ENCODE results near the gene TMC6. TPM values are rescaled to one million over a fixed set of nuclear protein-coding genes. Genes with fewer than 3 reads are reported as not detected.

The TMC6 gene
- total RNA-seq, 1 donor from 2014 or later = 265 TPM

DNA sequence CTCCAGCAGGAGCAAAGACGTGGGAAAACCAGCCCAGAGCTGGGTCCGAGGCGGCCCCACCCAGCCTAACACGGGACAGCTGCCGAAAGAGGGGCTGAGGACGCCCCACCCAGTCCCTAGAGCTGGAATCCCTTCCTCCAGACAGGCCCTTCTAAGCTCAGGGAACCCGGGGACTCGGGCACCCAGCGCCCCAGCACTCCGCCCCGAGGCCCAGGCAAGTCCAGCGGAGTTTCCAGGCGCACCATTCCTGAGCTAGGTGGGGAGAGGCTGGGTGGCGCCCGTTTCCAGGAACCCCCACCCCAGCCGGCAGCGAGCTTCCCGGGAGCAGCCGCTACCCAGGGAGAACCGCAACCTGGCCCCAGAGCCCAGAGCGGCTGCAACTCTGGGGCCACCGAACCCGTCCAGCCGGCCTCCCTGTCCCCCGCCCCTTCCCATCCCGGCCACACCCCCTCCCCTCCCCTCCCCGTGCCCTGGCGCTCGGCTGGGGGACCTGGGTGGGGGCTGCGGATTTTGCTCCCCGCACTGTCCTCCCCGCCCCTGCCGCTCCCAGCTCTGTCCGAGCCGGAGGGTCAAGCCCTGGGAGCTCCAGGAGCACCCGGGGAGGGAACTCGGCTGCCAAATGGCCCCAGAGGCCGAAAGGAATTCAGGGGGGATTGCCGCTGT is 536 bp downstream of the TMC6 start:
- Mint-ChIP-seq H3K36me3 (ENCODE audit: low read depth) (peaks cover 22% of the 10 kb centered on the region), H3K9me3 (no peaks in the 10 kb centered on the region), H3K4me1 (ENCODE audit: low read depth) (peaks cover 44% of the 10 kb centered on the region), H3K27ac (peak overlapping the region; percentile 87), H3K27me3 (ENCODE audit: insufficient read depth) (no peaks in the 10 kb centered on the region), H3K4me3 (peak overlapping the region; percentile 90)
- no peak for DNase-seq (ENCODE audit: low spot score)
- intact Hi-C loops (cut with micrococcal nuclease) = loop anchor here (1.0 to 2.0 kb wide), 2 partner anchors 40 to 1391 kb away; partner anchors contain the start of genes SRSF2 and SYNGR2

GRCh38 chr17:78127239-78127887 is 1.2 kb downstream of the TMC6 start:
- peak overlapping the region; percentile 87 for H3K27ac Mint-ChIP-seq
- peaks cover 48% of the 10 kb centered on the region for H3K4me1 Mint-ChIP-seq (ENCODE audit: low read depth)
- H3K4me3 Mint-ChIP-seq = peak overlapping the region; percentile 90
- H3K27me3 Mint-ChIP-seq (ENCODE audit: insufficient read depth) = no peaks in the 10 kb centered on the region
- peaks cover 25% of the 10 kb centered on the region for H3K36me3 Mint-ChIP-seq (ENCODE audit: low read depth)
- DNase-seq (ENCODE audit: low spot score) = peak; percentile 67
- H3K9me3 Mint-ChIP-seq = no peaks in the 10 kb centered on the region
- intact Hi-C loops (cut with micrococcal nuclease) = no loop called here

- peaks cover 26% of the 10 kb centered on the region for H3K36me3 Mint-ChIP-seq (ENCODE audit: low read depth)
- intact Hi-C loops (cut with micrococcal nuclease) = no loop called here
- H3K4me3 Mint-ChIP-seq = peak overlapping the region; percentile 90
- H3K27me3 Mint-ChIP-seq (ENCODE audit: insufficient read depth) = no peaks in the 10 kb centered on the region
- H3K4me1 Mint-ChIP-seq (ENCODE audit: low read depth) = peaks cover 51% of the 10 kb centered on the region
- H3K9me3 Mint-ChIP-seq = no peaks in the 10 kb centered on the region
- peak overlapping the region; percentile 87 for H3K27ac Mint-ChIP-seq
- no peak for DNase-seq (ENCODE audit: low spot score)
These were observed 1.7 kb downstream of the TMC6 start for GRCh38 chr17:78126895-78127238.

- H3K27ac Mint-ChIP-seq = peak overlapping the region; percentile 67
These were observed 2.3 kb downstream of the TMC6 start for GRCh38 chr17:78125976-78126894.

GRCh38 chr17:78125138-78125913 is 3.2 kb downstream of the TMC6 start:
- Mint-ChIP-seq H3K4me1 (ENCODE audit: low read depth) (peaks cover 61% of the 10 kb centered on the region), H3K36me3 (ENCODE audit: low read depth) (peaks cover 37% of the 10 kb centered on the region), H3K27ac (no peak overlapping the region)

More at GRCh38 chr17:78125976-78126894, 2.3 kb downstream of the TMC6 start:
- peak overlapping the region; percentile 90 for H3K4me3 Mint-ChIP-seq
- DNase-seq (ENCODE audit: low spot score) = no peak
- intact Hi-C loops (cut with micrococcal nuclease) = no loop called here
- H3K27me3 Mint-ChIP-seq (ENCODE audit: insufficient read depth) = no peaks in the 10 kb centered on the region
- H3K36me3 Mint-ChIP-seq (ENCODE audit: low read depth) = peaks cover 31% of the 10 kb centered on the region
- peaks cover 57% of the 10 kb centered on the region for H3K4me1 Mint-ChIP-seq (ENCODE audit: low read depth)
- no peaks in the 10 kb centered on the region for H3K9me3 Mint-ChIP-seq

DNA sequence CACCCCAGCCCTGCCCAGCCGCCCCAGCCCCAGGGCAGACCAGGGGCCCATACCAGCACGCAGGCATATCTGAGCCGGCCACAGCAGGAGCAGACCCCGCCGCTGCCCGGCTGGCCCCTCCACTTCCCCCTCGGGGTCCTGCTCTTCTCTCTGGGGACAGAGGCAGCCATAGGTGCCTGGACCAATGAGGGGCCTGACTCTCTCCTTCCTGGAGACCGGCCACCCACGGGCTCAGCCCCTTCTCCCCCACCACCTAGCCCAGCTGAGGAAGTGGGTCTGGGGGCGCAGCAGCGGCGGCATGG is 3.8 kb downstream of the TMC6 start:
- intact Hi-C loops (cut with micrococcal nuclease) = no loop called here
- no peak overlapping the region for H3K27ac Mint-ChIP-seq

More at GRCh38 chr17:78125138-78125913, 3.2 kb downstream of the TMC6 start:
- no peak for DNase-seq (ENCODE audit: low spot score)
- no peaks in the 10 kb centered on the region for H3K27me3 Mint-ChIP-seq (ENCODE audit: insufficient read depth)
- intact Hi-C loops (cut with micrococcal nuclease) = no loop called here
- H3K4me3 Mint-ChIP-seq = peak overlapping the region; percentile 90
- H3K9me3 Mint-ChIP-seq = no peaks in the 10 kb centered on the region

DNA sequence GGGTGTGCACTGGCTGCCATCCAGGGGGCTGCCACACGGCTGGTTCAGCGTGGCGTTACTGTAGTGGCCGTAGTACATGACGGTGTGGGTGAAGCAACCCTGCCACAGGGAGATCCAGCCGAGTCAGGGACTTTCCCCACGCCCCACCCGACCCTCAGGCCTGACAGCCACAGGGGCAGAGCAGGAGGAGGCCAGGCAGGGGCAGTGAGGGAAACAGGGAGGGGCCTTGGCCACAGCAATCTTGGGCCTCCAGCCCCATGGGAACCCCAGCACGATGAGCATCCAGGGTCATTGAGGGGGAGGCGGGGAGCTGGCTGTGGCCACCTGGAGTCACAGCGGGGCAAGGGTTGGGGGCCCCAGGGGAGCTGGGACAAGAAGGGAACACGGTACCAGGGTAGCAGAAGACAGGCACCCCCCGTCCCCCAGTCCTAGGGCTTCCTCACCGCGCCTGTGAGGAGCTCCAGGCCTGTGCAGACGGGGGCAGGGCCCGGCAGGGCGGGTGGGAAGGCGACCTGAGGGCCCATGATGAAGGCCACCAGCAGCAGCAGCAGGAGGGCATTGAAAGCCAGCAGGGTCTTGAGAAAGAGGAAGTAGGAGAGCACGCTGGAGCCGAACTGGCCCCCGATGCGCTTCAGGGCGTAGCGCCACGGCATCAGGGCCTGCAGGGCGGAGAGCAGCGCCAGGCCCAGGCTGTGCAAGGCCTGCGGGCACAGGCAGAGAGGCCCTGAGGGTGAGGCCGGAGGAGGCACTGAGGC is 4.3 kb downstream of the TMC6 start:
- intact Hi-C loops (cut with micrococcal nuclease) = no loop called here
- H3K4me1 Mint-ChIP-seq (ENCODE audit: low read depth) = peaks cover 52% of the 10 kb centered on the region
- no peaks in the 10 kb centered on the region for H3K9me3 Mint-ChIP-seq
- peaks cover 41% of the 10 kb centered on the region for H3K36me3 Mint-ChIP-seq (ENCODE audit: low read depth)
- H3K4me3 Mint-ChIP-seq = peak overlapping the region; percentile 73
- H3K27ac Mint-ChIP-seq = peak overlapping the region; percentile 42
- no peak for DNase-seq (ENCODE audit: low spot score)
- no peaks in the 10 kb centered on the region for H3K27me3 Mint-ChIP-seq (ENCODE audit: insufficient read depth)

More for the DNA sequence above, 3.8 kb downstream of the TMC6 start:
- peaks cover 39% of the 10 kb centered on the region for H3K36me3 Mint-ChIP-seq (ENCODE audit: low read depth)
- peaks cover 57% of the 10 kb centered on the region for H3K4me1 Mint-ChIP-seq (ENCODE audit: low read depth)
- no peaks in the 10 kb centered on the region for H3K9me3 Mint-ChIP-seq
- peak overlapping the region; percentile 90 for H3K4me3 Mint-ChIP-seq
- no peak for DNase-seq (ENCODE audit: low spot score)
- H3K27me3 Mint-ChIP-seq (ENCODE audit: insufficient read depth) = no peaks in the 10 kb centered on the region

GRCh38 chr17:78123258-78123929 is 5.2 kb downstream of the TMC6 start:
- H3K36me3 Mint-ChIP-seq (ENCODE audit: low read depth) = peaks cover 42% of the 10 kb centered on the region
- no peaks in the 10 kb centered on the region for H3K9me3 Mint-ChIP-seq
- peaks cover 47% of the 10 kb centered on the region for H3K4me1 Mint-ChIP-seq (ENCODE audit: low read depth)
- peak overlapping the region; percentile 42 for H3K27ac Mint-ChIP-seq
- DNase-seq (ENCODE audit: low spot score) = no peak
- intact Hi-C loops (cut with micrococcal nuclease) = no loop called here
- H3K27me3 Mint-ChIP-seq (ENCODE audit: insufficient read depth) = no peaks in the 10 kb centered on the region
- H3K4me3 Mint-ChIP-seq = peak overlapping the region; percentile 73

- no peak for DNase-seq (ENCODE audit: low spot score)
- intact Hi-C loops (cut with micrococcal nuclease) = no loop called here
- no peaks in the 10 kb centered on the region for H3K9me3 Mint-ChIP-seq
- peak overlapping the region; percentile 42 for H3K27ac Mint-ChIP-seq
- peak overlapping the region; percentile 73 for H3K4me3 Mint-ChIP-seq
- H3K4me1 Mint-ChIP-seq (ENCODE audit: low read depth) = peaks cover 47% of the 10 kb centered on the region
- no peaks in the 10 kb centered on the region for H3K27me3 Mint-ChIP-seq (ENCODE audit: insufficient read depth)
- peaks cover 45% of the 10 kb centered on the region for H3K36me3 Mint-ChIP-seq (ENCODE audit: low read depth)
These were observed 5.7 kb downstream of the TMC6 start for GRCh38 chr17:78122931-78123249.

DNA sequence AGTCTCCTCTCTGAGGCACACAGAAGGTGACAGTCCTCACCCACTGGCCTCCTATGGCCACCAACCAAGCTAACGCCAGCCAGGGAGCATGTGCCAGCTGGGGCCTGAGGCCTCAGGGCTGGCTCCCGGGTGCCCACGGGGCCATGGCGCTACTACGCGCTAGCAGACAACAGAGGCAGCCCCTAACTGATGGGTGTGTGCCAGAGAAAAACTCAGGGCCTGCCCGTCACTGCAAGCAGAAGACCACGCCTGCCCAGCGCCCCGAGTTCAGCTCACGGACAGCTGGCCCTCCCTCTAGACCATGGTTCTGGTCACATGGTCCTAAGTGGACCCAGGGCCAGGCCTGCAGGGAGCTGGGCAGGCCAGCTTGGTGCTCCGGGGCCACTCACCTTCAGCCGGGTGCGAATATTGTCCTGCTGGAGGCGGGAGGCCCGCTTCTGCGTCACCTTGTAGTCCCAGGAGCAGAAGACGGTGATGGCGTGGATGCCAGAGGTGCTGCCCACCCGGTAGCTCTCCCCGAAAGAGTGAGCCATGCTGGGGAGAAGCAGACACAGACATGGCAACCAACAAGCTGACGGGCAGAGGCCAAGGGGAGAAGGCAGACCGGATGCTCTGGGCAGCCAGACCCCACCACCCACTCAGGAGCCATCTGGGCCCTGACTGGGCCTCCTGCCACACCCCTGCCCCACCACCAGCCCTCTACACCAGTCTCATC is 6.2 kb downstream of the TMC6 start:
- H3K4me3 Mint-ChIP-seq = peak overlapping the region; percentile 73
- peaks cover 46% of the 10 kb centered on the region for H3K36me3 Mint-ChIP-seq (ENCODE audit: low read depth)
- peaks cover 46% of the 10 kb centered on the region for H3K4me1 Mint-ChIP-seq (ENCODE audit: low read depth)
- intact Hi-C loops (cut with micrococcal nuclease) = no loop called here
- no peaks in the 10 kb centered on the region for H3K9me3 Mint-ChIP-seq
- H3K27ac Mint-ChIP-seq = peak overlapping the region; percentile 70
- no peaks in the 10 kb centered on the region for H3K27me3 Mint-ChIP-seq (ENCODE audit: insufficient read depth)
- DNase-seq (ENCODE audit: low spot score) = no peak

- intact Hi-C loops (cut with micrococcal nuclease) = loop anchor here (1.0 kb wide), 2 partner anchors 7 to 9 kb away; no protein-coding TSS in a partner anchor
- Mint-ChIP-seq H3K36me3 (ENCODE audit: low read depth) (peaks cover 45% of the 10 kb centered on the region), H3K27me3 (ENCODE audit: insufficient read depth) (no peaks in the 10 kb centered on the region), H3K27ac (peak overlapping the region; percentile 70), H3K9me3 (no peaks in the 10 kb centered on the region), H3K4me1 (ENCODE audit: low read depth) (peaks cover 41% of the 10 kb centered on the region), H3K4me3 (peak overlapping the region; percentile 73)
- DNase-seq (ENCODE audit: low spot score) = no peak
These were observed 6.7 kb downstream of the TMC6 start for GRCh38 chr17:78121801-78122215.
